ENCODE measurements around the gene LY86. TPM values are rescaled to one million over a fixed set of nuclear protein-coding genes. Genes with fewer than 3 reads are reported as not detected.

Gene LY86
- total RNA-seq, 2 experiments from 2014 or later, result 1.3 to 2.1 TPM

DNA sequence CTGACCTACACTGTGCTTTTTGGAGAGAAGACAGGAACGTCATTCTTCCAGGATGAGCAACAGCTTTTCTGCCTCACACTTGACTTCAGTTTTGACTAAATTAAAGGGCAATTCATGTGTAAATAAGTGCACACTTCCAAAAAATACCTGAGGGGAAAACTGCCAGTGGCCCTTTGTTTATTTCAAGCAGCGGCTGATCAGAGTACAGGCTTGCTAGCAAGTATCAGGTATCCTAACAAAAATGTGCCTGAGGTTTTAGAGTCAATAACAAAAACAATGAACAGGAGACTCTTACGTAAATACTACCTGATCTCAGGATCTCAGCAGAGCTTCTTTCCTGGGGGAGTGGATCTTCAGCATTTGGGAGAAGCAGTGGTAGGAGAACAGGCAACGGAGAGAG lies 12.4 kb downstream of the LY86 start:
- H3K9me3 Mint-ChIP-seq, result peaks cover 4% of the 10 kb centered on the region
- Histone ChIP-seq H3K27me3 (ENCODE audit: control insufficient read depth in 1 of 2, insufficient read depth in 2 of 2, low read length in 2 of 2) (no peaks in the 10 kb centered on the region), H3K9me3 (ENCODE audit: control insufficient read depth in 1 of 2, insufficient read depth in 1 of 2, low read length in 2 of 2) (no peaks in the 10 kb centered on the region), H3K27ac (ENCODE audit: low read depth in 1 of 2, low read length in 2 of 2) (no peak overlapping the region), H3K36me3 (ENCODE audit: insufficient read depth, low read length) (no peaks in the 10 kb centered on the region), H3K4me3 (ENCODE audit: low read length) (no peak overlapping the region), H3K4me1 (ENCODE audit: insufficient read depth, low read length) (peaks cover 12% of the 10 kb centered on the region)
- POLR2A ChIA-PET, result no interaction called here
- no peak for DNase-seq
- TF ChIP-seq, protein P1, sequence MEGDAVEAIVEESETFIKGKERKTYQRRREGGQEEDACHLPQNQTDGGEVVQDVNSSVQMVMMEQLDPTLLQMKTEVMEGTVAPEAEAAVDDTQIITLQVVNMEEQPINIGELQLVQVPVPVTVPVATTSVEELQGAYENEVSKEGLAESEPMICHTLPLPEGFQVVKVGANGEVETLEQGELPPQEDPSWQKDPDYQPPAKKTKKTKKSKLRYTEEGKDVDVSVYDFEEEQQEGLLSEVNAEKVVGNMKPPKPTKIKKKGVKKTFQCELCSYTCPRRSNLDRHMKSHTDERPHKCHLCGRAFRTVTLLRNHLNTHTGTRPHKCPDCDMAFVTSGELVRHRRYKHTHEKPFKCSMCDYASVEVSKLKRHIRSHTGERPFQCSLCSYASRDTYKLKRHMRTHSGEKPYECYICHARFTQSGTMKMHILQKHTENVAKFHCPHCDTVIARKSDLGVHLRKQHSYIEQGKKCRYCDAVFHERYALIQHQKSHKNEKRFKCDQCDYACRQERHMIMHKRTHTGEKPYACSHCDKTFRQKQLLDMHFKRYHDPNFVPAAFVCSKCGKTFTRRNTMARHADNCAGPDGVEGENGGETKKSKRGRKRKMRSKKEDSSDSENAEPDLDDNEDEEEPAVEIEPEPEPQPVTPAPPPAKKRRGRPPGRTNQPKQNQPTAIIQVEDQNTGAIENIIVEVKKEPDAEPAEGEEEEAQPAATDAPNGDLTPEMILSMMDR (IDR thresholded peaks at IDR 0.05), result no peak
- H3K4me3 Mint-ChIP-seq, result no peak overlapping the region
- H3K4me1 Mint-ChIP-seq (ENCODE audit: low read depth), result peaks cover 39% of the 10 kb centered on the region
- H3K27ac Mint-ChIP-seq, result no peak overlapping the region
- CTCF ChIA-PET, result no interaction called here
- ATAC-seq (ENCODE audit: poor library complexity), result no peak
- intact Hi-C loops (cut with DNase I, micrococcal nuclease), result no loop called here
- H3K36me3 Mint-ChIP-seq (ENCODE audit: low read depth), result no peaks in the 10 kb centered on the region
- H3K27me3 Mint-ChIP-seq, result no peaks in the 10 kb centered on the region

DNA sequence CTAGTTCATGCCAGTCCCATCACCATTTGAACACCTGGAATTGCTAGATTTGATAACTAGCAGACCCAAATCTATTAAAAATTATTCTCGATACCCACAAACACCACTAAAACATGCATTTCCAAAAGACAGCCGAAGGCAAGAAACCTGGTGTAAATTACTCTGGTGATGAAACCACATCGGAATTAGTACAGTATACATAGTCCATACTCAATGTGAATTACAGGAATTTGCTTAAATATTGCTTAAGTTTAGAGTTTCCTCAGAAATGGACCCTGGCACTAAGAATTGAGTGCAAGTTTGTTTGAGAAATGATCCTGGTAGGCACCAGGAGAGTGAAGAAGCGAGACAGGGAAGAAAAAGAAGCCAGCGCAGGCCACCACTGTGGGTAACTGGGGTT lies 13.7 kb downstream of the LY86 start:
- TF ChIP-seq, protein P1 (IDR thresholded peaks at IDR 0.05), result no peak
- POLR2A ChIA-PET, result no interaction called here
- Histone ChIP-seq H3K4me1 (ENCODE audit: insufficient read depth, low read length) (peaks cover under 1% of the 10 kb centered on the region), H3K4me3 (ENCODE audit: low read length) (no peak overlapping the region), H3K27ac (ENCODE audit: low read depth in 1 of 2, low read length in 2 of 2) (no peak overlapping the region), H3K27me3 (ENCODE audit: control insufficient read depth in 1 of 2, insufficient read depth in 2 of 2, low read length in 2 of 2) (no peaks in the 10 kb centered on the region), H3K9me3 (ENCODE audit: control insufficient read depth in 1 of 2, insufficient read depth in 1 of 2, low read length in 2 of 2) (no peaks in the 10 kb centered on the region), H3K36me3 (ENCODE audit: insufficient read depth, low read length) (no peaks in the 10 kb centered on the region)
- Mint-ChIP-seq H3K36me3 (ENCODE audit: low read depth) (no peaks in the 10 kb centered on the region), H3K27ac (no peak overlapping the region), H3K4me3 (no peak overlapping the region), H3K9me3 (peaks cover 4% of the 10 kb centered on the region), H3K4me1 (ENCODE audit: low read depth) (peaks cover 26% of the 10 kb centered on the region), H3K27me3 (no peaks in the 10 kb centered on the region)
- CTCF ChIA-PET, result no interaction called here
- ATAC-seq (ENCODE audit: poor library complexity), result no peak
- intact Hi-C loops (cut with DNase I, micrococcal nuclease), result no loop called here
- DNase-seq, result no peak

DNA sequence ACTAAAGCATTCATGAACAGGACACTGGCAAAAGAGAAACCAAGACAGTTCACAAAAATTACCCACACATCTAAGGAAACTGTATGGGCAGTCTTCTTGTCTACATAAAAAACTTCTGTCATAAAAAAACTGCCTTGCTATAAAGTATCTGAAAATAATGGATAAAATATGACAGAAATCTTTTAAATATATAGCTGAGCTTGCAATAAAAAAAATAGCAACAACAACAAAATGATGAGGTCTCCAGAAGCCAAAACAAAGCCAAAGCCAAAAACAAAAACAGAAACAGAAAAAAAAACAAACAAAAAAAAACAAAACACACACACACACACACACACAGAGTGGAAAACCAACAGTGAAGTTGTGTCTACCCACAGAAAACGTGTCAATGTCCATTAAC lies 14.8 kb downstream of the LY86 start:
- intact Hi-C loops (cut with DNase I, micrococcal nuclease), result no loop called here
- TF ChIP-seq, protein P1 (IDR thresholded peaks at IDR 0.05), result no peak
- no peaks in the 10 kb centered on the region for H3K36me3 ChIP-seq (ENCODE audit: insufficient read depth, low read length)
- peaks cover 31% of the 10 kb centered on the region for H3K4me1 Mint-ChIP-seq (ENCODE audit: low read depth)
- DNase-seq (no peak), ATAC-seq (ENCODE audit: poor library complexity) (no peak)
- H3K27me3 ChIP-seq (ENCODE audit: control insufficient read depth in 1 of 2, insufficient read depth in 2 of 2, low read length in 2 of 2), result no peaks in the 10 kb centered on the region
- no peak overlapping the region for H3K4me3 ChIP-seq (ENCODE audit: low read length)
- no peaks in the 10 kb centered on the region for H3K27me3 Mint-ChIP-seq
- no peaks in the 10 kb centered on the region for H3K36me3 Mint-ChIP-seq (ENCODE audit: low read depth)
- H3K4me3 Mint-ChIP-seq, result no peak overlapping the region
- H3K9me3 Mint-ChIP-seq, result peaks cover 4% of the 10 kb centered on the region
- no peaks in the 10 kb centered on the region for H3K4me1 ChIP-seq (ENCODE audit: insufficient read depth, low read length)
- no peak overlapping the region for H3K27ac Mint-ChIP-seq
- no peaks in the 10 kb centered on the region for H3K9me3 ChIP-seq (ENCODE audit: control insufficient read depth in 1 of 2, insufficient read depth in 1 of 2, low read length in 2 of 2)
- ChIA-PET POLR2A (interaction anchor here (0.9 kb wide), 1 partner anchor 11 kb away, joined by 5 read pairs; no protein-coding TSS in a partner anchor), CTCF (interaction anchor here (1.3 kb wide), 1 partner anchor 635 kb away, joined by 3 read pairs; no protein-coding TSS in a partner anchor)
- H3K27ac ChIP-seq (ENCODE audit: low read depth in 1 of 2, low read length in 2 of 2), result no peak overlapping the region
